HG03558 (cell line): ENCODE data around the gene HOXB4.

Source experiments
- ATAC-seq: cut with Tn5 transposase; IDR thresholded peaks from one replicate; pipeline ENCODE4 v1.9.1; 2021; ENCODE audit warnings: moderate number of reproducible peaks; ENCODE audit not compliant: unreplicated experiment; ENCODE audit errors: extremely low read depth

The HOXB4 gene

GRCh38 chr17:48575066-48575582 is 3.0 kb downstream of the HOXB4 start:
- no peak for ATAC-seq

- ATAC-seq = no peak
Observed at GRCh38 chr17:48574505-48575065, 3.6 kb downstream of the HOXB4 start.

GRCh38 chr17:48571826-48572417 is 6.2 kb downstream of the HOXB4 start:
- ATAC-seq = no peak

GRCh38 chr17:48571024-48571818 is 6.9 kb downstream of the HOXB4 start:
- no peak for ATAC-seq

GRCh38 chr17:48570325-48571023 is 7.7 kb downstream of the HOXB4 start:
- no peak for ATAC-seq

- no peak for ATAC-seq
Observed at GRCh38 chr17:48569674-48570324, 8.4 kb downstream of the HOXB4 start.

GRCh38 chr17:48569240-48569582 is 8.9 kb downstream of the HOXB4 start:
- no peak for ATAC-seq

GRCh38 chr17:48568499-48569239 is 9.5 kb downstream of the HOXB4 start:
- no peak for ATAC-seq

- ATAC-seq = no peak
Observed at GRCh38 chr17:48567646-48568354, 10.3 kb downstream of the HOXB4 start.

- no peak for ATAC-seq
Observed at GRCh38 chr17:48567209-48567608, 10.9 kb downstream of the HOXB4 start.

- ATAC-seq = no peak
Observed at GRCh38 chr17:48566717-48567116, 11.4 kb downstream of the HOXB4 start.

GRCh38 chr17:48565925-48566710 is 12.0 kb downstream of the HOXB4 start:
- no peak for ATAC-seq

- no peak for ATAC-seq
Observed at GRCh38 chr17:48565022-48565554, 13.1 kb downstream of the HOXB4 start.

GRCh38 chr17:48564188-48565021 is 13.7 kb downstream of the HOXB4 start:
- ATAC-seq = no peak

GRCh38 chr17:48563867-48564187 is 14.3 kb downstream of the HOXB4 start:
- no peak for ATAC-seq

- no peak for ATAC-seq
Observed at GRCh38 chr17:48563385-48563838, 14.7 kb downstream of the HOXB4 start.

GRCh38 chr17:48562934-48563333 is 15.2 kb downstream of the HOXB4 start:
- ATAC-seq = no peak
